Kidney (tissue), 14 donors: ENCODE measurements around the gene DDX31. TPM values are rescaled to one million over a fixed set of nuclear protein-coding genes. Genes with fewer than 3 reads are reported as not detected.

ENCODE experiments used
- DNase-seq, 5 donors: peaks; one replicate each; pipeline ENCODE4 v3.0.0-alpha.2; 2013 to 2020
- FAIRE-seq: peaks from 2 replicates; lab custom pipeline; 2012; peaks lifted over from hg19 to GRCh38; lab: Jason Lieb, UNC
- H3K27ac ChIP-seq, 2 donors: one replicate each; pipeline ENCODE4 v1.7.0; 2013; ENCODE audit warnings: low read depth in 2 of 2, low read length in 2 of 2, inconsistent platforms in 1 of 2
- H3K27me3 ChIP-seq: one replicate; pipeline ENCODE4 v1.7.1; 2013; ENCODE audit warnings: low read length, inconsistent platforms; ENCODE audit not compliant: control insufficient read depth, insufficient read depth
- H3K36me3 ChIP-seq, 3 donors: one replicate each; pipeline versions ENCODE4 v1.7.0 to v1.7.1; 2013; ENCODE audit warnings: low read length in 3 of 3, control low read depth in 1 of 3, inconsistent platforms in 1 of 3; ENCODE audit not compliant: insufficient read depth in 3 of 3, control insufficient read depth in 2 of 3
- H3K4me1 ChIP-seq, 3 donors: one replicate each; pipeline versions ENCODE4 v1.7.0 to v1.7.1; 2013; ENCODE audit warnings: low read length in 3 of 3, inconsistent platforms in 1 of 3, low read depth in 1 of 3; ENCODE audit not compliant: control insufficient read depth in 2 of 3, insufficient read depth in 2 of 3
- H3K4me3 ChIP-seq, 3 donors: one replicate each; pipeline versions ENCODE4 v1.7.0 to v1.8.1; 2013; ENCODE audit warnings: low read length in 3 of 3, control low read depth in 1 of 3, inconsistent platforms in 1 of 3
- H3K9ac ChIP-seq, 3 donors: one replicate each; pipeline versions ENCODE4 v1.7.0 to v1.7.1; 2013; ENCODE audit warnings: low read length in 3 of 3, control low read depth in 1 of 3, inconsistent platforms in 1 of 3
- H3K9me3 ChIP-seq, 3 donors: one replicate each; pipeline versions ENCODE4 v1.7.0 to v1.7.1; 2013; ENCODE audit warnings: low read length in 3 of 3, control low read depth in 1 of 3, inconsistent platforms in 1 of 3; ENCODE audit not compliant: control insufficient read depth in 2 of 3, insufficient read depth in 1 of 3
- CTCF ChIP-seq: IDR thresholded peaks from 3 replicates; pipeline ENCODE4 v1.5.1; 2012; ENCODE audit warnings: mild to moderate bottlenecking, moderate library complexity, borderline replicate concordance; ENCODE audit not compliant: insufficient read depth; ENCODE audit errors: extremely low read depth
- intact Hi-C: fragments of 100-400 bp; cut with DNase I; formaldehyde crosslinking; loops from one replicate; pipeline ENCODE4 v1.11.1; 2022
- polyA plus RNA-seq: library from polyadenylated mRNA; stranded (reverse); fragments of 350-450 nt; fragmentation: Illumina TruSeq; extraction: RNeasy Lipid Tissue Mini Kit (QIAGEN cat#74804); gene quantifications from one replicate; pipeline ENCODE4 v1.2.3, GENCODE V29; 2014; ENCODE audit warnings: low read depth, low replicate concordance; ENCODE audit not compliant: insufficient read depth
- total RNA-seq: library from RNA; stranded (reverse); fragmentation: NEBNext Ultra II Directional; extraction: Animal tissue kit (Norgen Biotek cat#: 25700); gene quantifications from one replicate; pipeline ENCODE4 v1.2.1, GENCODE V29; 2021
- donor health status: control.
- donor health status: control.
- donor health status: control.
- donor health status: control.
- donor health status: control.
- donor health status: DM: yes; HTN: yes; CAD: no.
- donor health status: Normal renal cell carcinoma (clear cell type).

Gene DDX31
- total and polyA plus RNA-seq, 2 donors from 2014 or later = 6.4 to 27.6 TPM

DNA sequence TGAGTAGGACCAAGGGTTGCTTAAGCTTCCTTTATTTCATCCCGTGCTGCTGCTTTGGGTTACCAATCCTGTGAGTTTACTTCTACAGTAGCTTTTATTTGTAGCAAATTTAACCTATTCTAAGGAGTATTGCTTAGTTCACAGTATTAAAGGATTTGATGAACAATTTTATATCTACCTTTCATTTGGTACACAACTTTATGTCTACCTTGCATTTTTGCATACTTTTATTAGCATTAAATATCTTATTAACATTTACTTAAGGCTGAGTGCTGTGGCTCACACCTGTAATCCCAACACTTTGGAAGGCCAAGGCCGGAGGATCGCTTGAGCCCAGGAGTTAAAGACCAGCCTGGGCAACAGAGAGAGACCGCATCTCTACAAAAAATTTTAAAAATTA is 4.7 kb upstream of the DDX31 start:
- no peak for DNase-seq
- no peak overlapping the region for H3K9ac ChIP-seq
- no peak for FAIRE-seq
- no peak overlapping the region for H3K27ac ChIP-seq
- peaks cover 8 to 15% (median 14%) of the 10 kb centered on the region in 3 donors for H3K36me3 ChIP-seq
- TF ChIP-seq CTCF = no peak
- no peak overlapping the region for H3K4me3 ChIP-seq
- no peaks in the 10 kb centered on the region for H3K9me3 ChIP-seq
- intact Hi-C loops = no loop called here
- peaks cover 0 to 13% (median 0%) of the 10 kb centered on the region in 3 donors for H3K4me1 ChIP-seq
- H3K27me3 ChIP-seq = no peaks in the 10 kb centered on the region

DNA sequence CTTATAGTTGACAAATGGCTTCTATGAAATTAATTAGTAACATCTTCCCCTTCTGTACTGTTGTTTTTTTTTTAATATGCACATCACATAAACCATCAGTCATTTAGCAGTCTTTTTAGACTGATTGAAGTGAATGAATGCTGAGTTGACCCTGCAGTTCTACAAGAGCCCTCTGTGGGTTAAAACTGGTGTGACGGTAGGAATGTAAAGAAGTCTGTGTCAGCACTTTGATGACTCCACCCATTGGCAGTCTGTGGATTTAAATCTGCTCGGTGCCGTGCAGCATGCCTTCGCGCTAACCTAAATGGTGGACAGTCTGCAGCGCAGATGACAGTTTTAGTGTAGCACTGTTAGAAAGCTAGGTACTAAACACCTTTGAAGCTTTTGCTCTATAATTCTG is 3.6 kb upstream of the DDX31 start:
- intact Hi-C loops = no loop called here
- DNase-seq (peak in 2 of 5 donors; percentile 43 to 62), FAIRE-seq (no peak)
- Histone ChIP-seq H3K27ac (no peak overlapping the region), H3K4me1 (peaks cover 0 to 15% (median 0%) of the 10 kb centered on the region in 3 donors), H3K36me3 (peaks cover 2 to 5% (median 3%) of the 10 kb centered on the region in 3 donors), H3K9me3 (no peaks in the 10 kb centered on the region), H3K9ac (no peak overlapping the region), H3K27me3 (no peaks in the 10 kb centered on the region), H3K4me3 (no peak overlapping the region)
- TF ChIP-seq CTCF = no peak

GRCh38 chr9:132672413-132672690 is 2.6 kb upstream of the DDX31 start:
- Histone ChIP-seq H3K4me3 (peak overlapping the region in 1 of 3 donors; percentile 30), H3K9me3 (no peaks in the 10 kb centered on the region), H3K36me3 (no peaks in the 10 kb centered on the region), H3K4me1 (peaks cover 0 to 15% (median 0%) of the 10 kb centered on the region in 3 donors), H3K27ac (no peak overlapping the region), H3K9ac (no peak overlapping the region), H3K27me3 (no peaks in the 10 kb centered on the region)
- intact Hi-C loops = no loop called here
- no peak for DNase-seq
- TF ChIP-seq CTCF = no peak
- no peak for FAIRE-seq

DNA sequence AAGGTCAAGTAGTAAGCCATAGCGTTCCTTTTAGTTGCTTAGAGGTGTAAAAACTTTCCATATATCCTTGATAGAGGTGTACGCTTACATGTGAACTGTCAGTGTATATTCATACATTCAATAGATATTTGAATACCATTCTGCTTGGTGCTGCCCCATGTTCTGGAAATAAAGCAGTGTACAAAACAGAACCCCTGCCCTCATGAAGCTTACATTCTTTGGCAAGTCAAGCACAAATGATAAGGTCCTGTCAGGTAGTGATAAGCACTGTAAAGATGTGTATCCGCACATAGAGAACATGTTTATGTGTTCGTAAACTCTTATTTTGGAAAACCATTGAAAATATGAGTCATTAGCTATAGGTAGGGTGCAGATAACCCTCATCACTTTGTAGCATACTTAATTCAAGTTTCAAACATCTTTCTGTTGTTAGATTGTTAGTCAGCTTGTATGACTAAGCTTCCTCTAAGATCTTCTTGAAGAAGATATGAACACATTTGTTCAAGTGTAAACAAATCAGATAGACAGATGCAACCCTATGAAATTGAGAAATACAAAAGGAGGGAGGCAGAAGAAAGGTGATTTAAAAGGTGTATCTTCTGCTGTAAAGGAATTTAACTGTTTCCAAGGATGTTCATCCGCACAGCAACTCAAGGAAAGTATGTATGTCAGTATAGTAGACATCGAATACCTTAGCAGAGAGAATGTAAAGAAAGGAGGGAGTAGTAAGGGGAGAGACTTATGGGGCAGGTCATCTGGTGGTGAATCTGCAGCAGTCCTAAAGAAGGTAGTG is 2.0 kb upstream of the DDX31 start:
- Histone ChIP-seq H3K4me1 (peaks cover 0 to 15% (median 0%) of the 10 kb centered on the region in 3 donors), H3K4me3 (peak overlapping the region; percentile 84 to 98 (median 95)), H3K9me3 (no peaks in the 10 kb centered on the region), H3K36me3 (no peaks in the 10 kb centered on the region), H3K27ac (no peak overlapping the region), H3K27me3 (no peaks in the 10 kb centered on the region), H3K9ac (peak overlapping the region in 1 of 3 donors; percentile 76)
- DNase-seq = no peak
- TF ChIP-seq CTCF = no peak
- FAIRE-seq = no peak
- intact Hi-C loops = no loop called here
